Endothelial cell of umbilical vein (primary cell): ENCODE measurements around the gene KLF2. TPM values are rescaled to one million over a fixed set of nuclear protein-coding genes. Genes with fewer than 3 reads are reported as not detected.

Experiments
- BruUV-seq: library from RNA; stranded (reverse); fragments of 400-500 nt; replicated peaks from 2 replicates; lab custom pipeline; 2021; lab: Mats Ljungman, UMichigan
- CTCF ChIA-PET: fragments of 300-600, 350-600 bp; sonication (Branson Sonifier 250); formaldehyde crosslinking; loops from one replicate; lab custom pipeline; 2021; ENCODE audit warnings: antibody characterized with exemption, inconsistent platforms; lab: Charles Lee
- POLR2A ChIA-PET: fragments of 300-600, 350-600 bp; sonication (Branson Sonifier 250); formaldehyde crosslinking; loops from one replicate; lab custom pipeline; 2021; ENCODE audit warnings: antibody characterized with exemption, inconsistent platforms; lab: Charles Lee
- DNase-seq: peaks from one replicate; pipeline ENCODE4 v3.0.0-alpha.2; 2011; ENCODE audit warnings: low read depth, low spot score
- FAIRE-seq: peaks from 2 replicates; lab custom pipeline; 2011; peaks lifted over from hg19 to GRCh38; lab: Jason Lieb, UNC
- H2AFZ ChIP-seq: 2 replicates; pipeline ENCODE4 v1.6.0; 2012; ENCODE audit warnings: low read depth, low read length, control low read depth, inconsistent platforms
- H3K27ac ChIP-seq: 2 replicates; pipeline ENCODE4 v1.5.1; 2011; ENCODE audit warnings: low read depth, mild to moderate bottlenecking, control low read depth, low read length, moderate library complexity; ENCODE audit not compliant: insufficient read depth
- H3K27me3 ChIP-seq, 2 experiments: 2 replicates each; pipeline versions ENCODE4 v1.6.0 to v1.6.1; 2011; ENCODE audit warnings: low read length in 2 of 2, mixed read lengths in 1 of 2; ENCODE audit not compliant: control insufficient read depth in 2 of 2, insufficient read depth in 2 of 2
- H3K36me3 ChIP-seq, 2 experiments: 2 replicates in 1 of 2; 3 replicates in 1 of 2; pipeline ENCODE4 v1.5.1; 2011; ENCODE audit warnings: low read length in 2 of 2, mild to moderate bottlenecking in 1 of 2, moderate library complexity in 1 of 2; ENCODE audit not compliant: control insufficient read depth in 2 of 2, insufficient read depth in 2 of 2; ENCODE audit errors: extremely low read depth in 1 of 2
- H3K4me1 ChIP-seq: 3 replicates; pipeline ENCODE4 v1.5.1; 2011; ENCODE audit warnings: mild to moderate bottlenecking, low read length; ENCODE audit not compliant: control insufficient read depth, insufficient read depth; ENCODE audit errors: extremely low read depth
- H3K4me2 ChIP-seq: 2 replicates; pipeline ENCODE4 v1.6.1; 2011; ENCODE audit warnings: low read length, control low read depth, mixed read lengths; ENCODE audit not compliant: insufficient read depth
- H3K4me3 ChIP-seq, 3 experiments: fragments of 200-600 bp in 1 of 3; sonication (generic), shearing (Covaris generic) in 1 of 3; replicated peaks in 1 of 3; 2 replicates each; pipeline ENCODE4 v1.5.1; 2011 to 2016; ENCODE audit warnings: control low read depth in 3 of 3, low read length in 3 of 3, mild to moderate bottlenecking in 2 of 3, inconsistent platforms in 1 of 3, low read depth in 1 of 3, moderate library complexity in 1 of 3; ENCODE audit not compliant: insufficient read depth in 1 of 3
- H3K79me2 ChIP-seq: 2 replicates; pipeline ENCODE4 v1.6.0; 2012; ENCODE audit warnings: low read length, inconsistent platforms; ENCODE audit not compliant: control insufficient read depth, insufficient read depth
- H3K9ac ChIP-seq: replicated peaks from 2 replicates; pipeline ENCODE3; 2011; ENCODE audit warnings: low read length, control low read depth; ENCODE audit not compliant: insufficient read depth; ENCODE audit errors: extremely low read depth
- H3K9me1 ChIP-seq: replicated peaks from 3 replicates; pipeline ENCODE4 v1.6.0; 2011; ENCODE audit warnings: mild to moderate bottlenecking, low read length; ENCODE audit not compliant: control insufficient read depth, insufficient read depth; ENCODE audit errors: extremely low read depth
- H3K9me3 ChIP-seq: replicated peaks from 2 replicates; pipeline ENCODE4 v1.5.1; 2012; ENCODE audit warnings: low read length, inconsistent platforms; ENCODE audit not compliant: control insufficient read depth, insufficient read depth
- H4K20me1 ChIP-seq: replicated peaks from 2 replicates; pipeline ENCODE3; 2011; ENCODE audit warnings: mild to moderate bottlenecking, low read length; ENCODE audit not compliant: control insufficient read depth, insufficient read depth; ENCODE audit errors: extremely low read depth
- CTCF ChIP-seq, 2 donors: IDR thresholded peaks; 1 replicate in 1 of 2; 2 replicates in 1 of 2; pipeline ENCODE4 v1.5.1; 2011; ENCODE audit warnings: low read length in 2 of 2, mild to moderate bottlenecking in 2 of 2, moderate library complexity in 2 of 2, control low read depth in 1 of 2, inconsistent platforms in 1 of 2, low read depth in 1 of 2; ENCODE audit not compliant: insufficient read depth in 1 of 2; ENCODE audit errors: extremely low read depth in 1 of 2
- EZH2 ChIP-seq: IDR thresholded peaks from 2 replicates; pipeline ENCODE4 v1.6.1; 2012; ENCODE audit warnings: borderline replicate concordance, low read depth, mild to moderate bottlenecking, moderate library complexity, low read length, inconsistent platforms; ENCODE audit not compliant: severe bottlenecking
- FOS ChIP-seq: IDR thresholded peaks from 2 replicates; pipeline ENCODE4 v1.6.1; 2011; ENCODE audit warnings: mild to moderate bottlenecking, low read length, moderate library complexity, borderline replicate concordance; ENCODE audit not compliant: insufficient read depth
- GATA2 ChIP-seq: IDR thresholded peaks from 2 replicates; pipeline ENCODE4 v1.7.0; 2011; ENCODE audit warnings: low read depth, mild to moderate bottlenecking, moderate library complexity, mixed read lengths, low read length; ENCODE audit not compliant: insufficient read length, insufficient read depth
- JUN ChIP-seq: IDR thresholded peaks from 2 replicates; pipeline ENCODE4 v1.6.1; 2011; ENCODE audit warnings: borderline replicate concordance, low read depth; ENCODE audit not compliant: insufficient read length, insufficient read depth
- MAX ChIP-seq: IDR thresholded peaks from 2 replicates; pipeline ENCODE4 v1.6.1; 2011; ENCODE audit not compliant: insufficient read depth, insufficient read length
- MYC ChIP-seq: IDR thresholded peaks from one replicate; pipeline ENCODE4 v1.6.1; 2011; ENCODE audit warnings: mild to moderate bottlenecking, low read depth, low read length
- POLR2A ChIP-seq: IDR thresholded peaks from 2 replicates; pipeline ENCODE4 v1.6.1; 2012; ENCODE audit warnings: low read depth, mild to moderate bottlenecking, control low read depth, low read length
- POLR2AphosphoS5 ChIP-seq: IDR thresholded peaks from 2 replicates; pipeline ENCODE4 v1.6.1; 2012; ENCODE audit warnings: low read depth, mild to moderate bottlenecking, control low read depth, low read length, moderate library complexity; ENCODE audit not compliant: insufficient read depth
- dilution Hi-C: fragments of 300-500 bp; cut with MboI; formaldehyde crosslinking; loops from one replicate; pipeline ENCODE4 v1.15.0; 2019; ENCODE audit warnings: low sequenced_read_pairs; ENCODE audit not compliant: extremely low pct_ligation_motif_present
- intact Hi-C: fragments of 100-400 bp; cut with micrococcal nuclease; formaldehyde crosslinking; loops from one replicate; pipeline ENCODE4 v1.10.0; 2022
- polyA plus RNA-seq, 4 experiments: library from polyadenylated mRNA; depleted of rRNA in 3 of 4; stranded (reverse) in 3 of 4; unstranded in 1 of 4; fragments of >200 nt; gene quantifications; 2 replicates each; pipeline versions ENCODE4 v1.2.1 to v1.2.3, GENCODE V29; 2011 to 2012; ENCODE audit warnings: missing spikeins in 1 of 4
- total RNA-seq: library from RNA; stranded (reverse); gene quantifications from 2 replicates; pipeline ENCODE4 v1.2.3, GENCODE V29; 2021

The KLF2 gene
- total and polyA plus RNA-seq, 2 donors (not counting 3 experiments of a cell fraction or from before 2014, with no cell fraction given), result 23.4 to 30.3 TPM

GRCh38 chr19:16283210-16284061, 41.2 kb upstream of the KLF2 start:
- Histone ChIP-seq H3K4me3 (peak overlapping the region in 1 of 3 experiments; percentile 2), H3K4me2 (peak overlapping the region; percentile 62), H4K20me1 (no peaks in the 10 kb centered on the region), H3K4me1 (peaks cover 28% of the 10 kb centered on the region), H3K79me2 (no peaks in the 10 kb centered on the region), H3K9me3 (no peaks in the 10 kb centered on the region), H3K9me1 (no peaks in the 10 kb centered on the region), H3K36me3 (no peaks in the 10 kb centered on the region), H3K27me3 (no peaks in the 10 kb centered on the region), H3K9ac (peak overlapping the region; percentile 94), H3K27ac (peak overlapping the region; percentile 97), H2AFZ (peak overlapping the region; percentile 14)
- intact Hi-C loops, result loop anchor here (1.0 to 5.0 kb wide), 5 partner anchors 25 to 206 kb away; partner anchors contain the start of genes KLF2 and TPM4
- peak; percentile 75 for TF ChIP-seq POLR2AphosphoS5
- peak; percentile 69 for TF ChIP-seq MYC
- no peak for TF ChIP-seq GATA2
- TF ChIP-seq POLR2A, result peak; percentile 94
- peak; percentile 49 for TF ChIP-seq MAX
- no peak for TF ChIP-seq JUN
- no peak for TF ChIP-seq FOS
- no peak for TF ChIP-seq CTCF (IDR thresholded peaks at IDR 0.05; ENCODE audit: extremely low read depth in 1 of 2, insufficient read depth in 1 of 2, low read depth in 1 of 2, low read length in 2 of 2)
- TF ChIP-seq EZH2, result no peak
- DNase-seq (peak; percentile 97), FAIRE-seq (peak; percentile 96)
- CTCF ChIA-PET, result interaction anchor here (0.8 to 1.9 kb wide), 8 partner anchors 13 to 103 kb away, joined by 3 to 11 read pairs (median 6); partner anchors contain the start of gene KLF2
- POLR2A ChIA-PET, result interaction anchor here (0.5 to 2.5 kb wide), 7 partner anchors 10 to 1843 kb away, joined by 4 to 17 read pairs (median 9); partner anchors contain the start of gene KLF2
- TSS peak; percentile 98 for BruUV-seq
- dilution Hi-C loops, result no loop called here
